Endothelial cell of umbilical vein (primary cell): ENCODE results near the gene PRSS56. TPM values are rescaled to one million over a fixed set of nuclear protein-coding genes. Genes with fewer than 3 reads are reported as not detected.

Experiments used
- BruUV-seq: library from RNA; stranded (reverse); fragments of 400-500 nt; replicated peaks from 2 replicates; lab custom pipeline; 2021; lab: Mats Ljungman, UMichigan
- CTCF ChIA-PET: fragments of 300-600, 350-600 bp; sonication (Branson Sonifier 250); formaldehyde crosslinking; loops from one replicate; lab custom pipeline; 2021; ENCODE audit warnings: antibody characterized with exemption, inconsistent platforms; lab: Charles Lee
- POLR2A ChIA-PET: fragments of 300-600, 350-600 bp; sonication (Branson Sonifier 250); formaldehyde crosslinking; loops from one replicate; lab custom pipeline; 2021; ENCODE audit warnings: antibody characterized with exemption, inconsistent platforms; lab: Charles Lee
- DNase-seq: peaks from one replicate; pipeline ENCODE4 v3.0.0-alpha.2; 2011; ENCODE audit warnings: low read depth, low spot score
- FAIRE-seq: peaks from 2 replicates; lab custom pipeline; 2011; peaks lifted over from hg19 to GRCh38; lab: Jason Lieb, UNC
- H2AFZ ChIP-seq: 2 replicates; pipeline ENCODE4 v1.6.0; 2012; ENCODE audit warnings: low read depth, low read length, control low read depth, inconsistent platforms
- H3K27ac ChIP-seq: 2 replicates; pipeline ENCODE4 v1.5.1; 2011; ENCODE audit warnings: low read depth, mild to moderate bottlenecking, control low read depth, low read length, moderate library complexity; ENCODE audit not compliant: insufficient read depth
- H3K27me3 ChIP-seq, 2 experiments: 2 replicates each; pipeline versions ENCODE4 v1.6.0 to v1.6.1; 2011; ENCODE audit warnings: low read length in 2 of 2, mixed read lengths in 1 of 2; ENCODE audit not compliant: control insufficient read depth in 2 of 2, insufficient read depth in 2 of 2
- H3K36me3 ChIP-seq, 2 experiments: 2 replicates in 1 of 2; 3 replicates in 1 of 2; pipeline ENCODE4 v1.5.1; 2011; ENCODE audit warnings: low read length in 2 of 2, mild to moderate bottlenecking in 1 of 2, moderate library complexity in 1 of 2; ENCODE audit not compliant: control insufficient read depth in 2 of 2, insufficient read depth in 2 of 2; ENCODE audit errors: extremely low read depth in 1 of 2
- H3K4me1 ChIP-seq: 3 replicates; pipeline ENCODE4 v1.5.1; 2011; ENCODE audit warnings: mild to moderate bottlenecking, low read length; ENCODE audit not compliant: control insufficient read depth, insufficient read depth; ENCODE audit errors: extremely low read depth
- H3K4me2 ChIP-seq: 2 replicates; pipeline ENCODE4 v1.6.1; 2011; ENCODE audit warnings: low read length, control low read depth, mixed read lengths; ENCODE audit not compliant: insufficient read depth
- H3K4me3 ChIP-seq, 3 experiments: fragments of 200-600 bp in 1 of 3; sonication (generic), shearing (Covaris generic) in 1 of 3; replicated peaks in 1 of 3; 2 replicates each; pipeline ENCODE4 v1.5.1; 2011 to 2016; ENCODE audit warnings: control low read depth in 3 of 3, low read length in 3 of 3, mild to moderate bottlenecking in 2 of 3, inconsistent platforms in 1 of 3, low read depth in 1 of 3, moderate library complexity in 1 of 3; ENCODE audit not compliant: insufficient read depth in 1 of 3
- H3K79me2 ChIP-seq: 2 replicates; pipeline ENCODE4 v1.6.0; 2012; ENCODE audit warnings: low read length, inconsistent platforms; ENCODE audit not compliant: control insufficient read depth, insufficient read depth
- H3K9ac ChIP-seq: replicated peaks from 2 replicates; pipeline ENCODE3; 2011; ENCODE audit warnings: low read length, control low read depth; ENCODE audit not compliant: insufficient read depth; ENCODE audit errors: extremely low read depth
- H3K9me1 ChIP-seq: replicated peaks from 3 replicates; pipeline ENCODE4 v1.6.0; 2011; ENCODE audit warnings: mild to moderate bottlenecking, low read length; ENCODE audit not compliant: control insufficient read depth, insufficient read depth; ENCODE audit errors: extremely low read depth
- H3K9me3 ChIP-seq: replicated peaks from 2 replicates; pipeline ENCODE4 v1.5.1; 2012; ENCODE audit warnings: low read length, inconsistent platforms; ENCODE audit not compliant: control insufficient read depth, insufficient read depth
- H4K20me1 ChIP-seq: replicated peaks from 2 replicates; pipeline ENCODE3; 2011; ENCODE audit warnings: mild to moderate bottlenecking, low read length; ENCODE audit not compliant: control insufficient read depth, insufficient read depth; ENCODE audit errors: extremely low read depth
- EZH2 ChIP-seq: IDR thresholded peaks from 2 replicates; pipeline ENCODE4 v1.6.1; 2012; ENCODE audit warnings: borderline replicate concordance, low read depth, mild to moderate bottlenecking, moderate library complexity, low read length, inconsistent platforms; ENCODE audit not compliant: severe bottlenecking
- FOS ChIP-seq: IDR thresholded peaks from 2 replicates; pipeline ENCODE4 v1.6.1; 2011; ENCODE audit warnings: mild to moderate bottlenecking, low read length, moderate library complexity, borderline replicate concordance; ENCODE audit not compliant: insufficient read depth
- GATA2 ChIP-seq: IDR thresholded peaks from 2 replicates; pipeline ENCODE4 v1.7.0; 2011; ENCODE audit warnings: low read depth, mild to moderate bottlenecking, moderate library complexity, mixed read lengths, low read length; ENCODE audit not compliant: insufficient read length, insufficient read depth
- JUN ChIP-seq: IDR thresholded peaks from 2 replicates; pipeline ENCODE4 v1.6.1; 2011; ENCODE audit warnings: borderline replicate concordance, low read depth; ENCODE audit not compliant: insufficient read length, insufficient read depth
- MAX ChIP-seq: IDR thresholded peaks from 2 replicates; pipeline ENCODE4 v1.6.1; 2011; ENCODE audit not compliant: insufficient read depth, insufficient read length
- MYC ChIP-seq: IDR thresholded peaks from one replicate; pipeline ENCODE4 v1.6.1; 2011; ENCODE audit warnings: mild to moderate bottlenecking, low read depth, low read length
- POLR2A ChIP-seq: IDR thresholded peaks from 2 replicates; pipeline ENCODE4 v1.6.1; 2012; ENCODE audit warnings: low read depth, mild to moderate bottlenecking, control low read depth, low read length
- POLR2AphosphoS5 ChIP-seq: IDR thresholded peaks from 2 replicates; pipeline ENCODE4 v1.6.1; 2012; ENCODE audit warnings: low read depth, mild to moderate bottlenecking, control low read depth, low read length, moderate library complexity; ENCODE audit not compliant: insufficient read depth
- dilution Hi-C: fragments of 300-500 bp; cut with MboI; formaldehyde crosslinking; loops from one replicate; pipeline ENCODE4 v1.15.0; 2019; ENCODE audit warnings: low sequenced_read_pairs; ENCODE audit not compliant: extremely low pct_ligation_motif_present
- intact Hi-C: fragments of 100-400 bp; cut with micrococcal nuclease; formaldehyde crosslinking; loops from one replicate; pipeline ENCODE4 v1.10.0; 2022
- polyA plus RNA-seq, 4 experiments: library from polyadenylated mRNA; depleted of rRNA in 3 of 4; stranded (reverse) in 3 of 4; unstranded in 1 of 4; fragments of >200 nt; gene quantifications; 2 replicates each; pipeline versions ENCODE4 v1.2.1 to v1.2.3, GENCODE V29; 2011 to 2012; ENCODE audit warnings: missing spikeins in 1 of 4
- total RNA-seq: library from RNA; stranded (reverse); gene quantifications from 2 replicates; pipeline ENCODE4 v1.2.3, GENCODE V29; 2021
- TF ChIP-seq, protein P1 (sequence below), 2 donors: IDR thresholded peaks; 1 replicate in 1 of 2; 2 replicates in 1 of 2; pipeline ENCODE4 v1.5.1; 2011; ENCODE audit warnings: low read length in 2 of 2, mild to moderate bottlenecking in 2 of 2, moderate library complexity in 2 of 2, control low read depth in 1 of 2, inconsistent platforms in 1 of 2, low read depth in 1 of 2; ENCODE audit not compliant: insufficient read depth in 1 of 2; ENCODE audit errors: extremely low read depth in 1 of 2

Gene PRSS56
- total and polyA plus RNA-seq, 2 donors (not counting 3 experiments of a cell fraction or from before 2014, with no cell fraction given): not detected

DNA sequence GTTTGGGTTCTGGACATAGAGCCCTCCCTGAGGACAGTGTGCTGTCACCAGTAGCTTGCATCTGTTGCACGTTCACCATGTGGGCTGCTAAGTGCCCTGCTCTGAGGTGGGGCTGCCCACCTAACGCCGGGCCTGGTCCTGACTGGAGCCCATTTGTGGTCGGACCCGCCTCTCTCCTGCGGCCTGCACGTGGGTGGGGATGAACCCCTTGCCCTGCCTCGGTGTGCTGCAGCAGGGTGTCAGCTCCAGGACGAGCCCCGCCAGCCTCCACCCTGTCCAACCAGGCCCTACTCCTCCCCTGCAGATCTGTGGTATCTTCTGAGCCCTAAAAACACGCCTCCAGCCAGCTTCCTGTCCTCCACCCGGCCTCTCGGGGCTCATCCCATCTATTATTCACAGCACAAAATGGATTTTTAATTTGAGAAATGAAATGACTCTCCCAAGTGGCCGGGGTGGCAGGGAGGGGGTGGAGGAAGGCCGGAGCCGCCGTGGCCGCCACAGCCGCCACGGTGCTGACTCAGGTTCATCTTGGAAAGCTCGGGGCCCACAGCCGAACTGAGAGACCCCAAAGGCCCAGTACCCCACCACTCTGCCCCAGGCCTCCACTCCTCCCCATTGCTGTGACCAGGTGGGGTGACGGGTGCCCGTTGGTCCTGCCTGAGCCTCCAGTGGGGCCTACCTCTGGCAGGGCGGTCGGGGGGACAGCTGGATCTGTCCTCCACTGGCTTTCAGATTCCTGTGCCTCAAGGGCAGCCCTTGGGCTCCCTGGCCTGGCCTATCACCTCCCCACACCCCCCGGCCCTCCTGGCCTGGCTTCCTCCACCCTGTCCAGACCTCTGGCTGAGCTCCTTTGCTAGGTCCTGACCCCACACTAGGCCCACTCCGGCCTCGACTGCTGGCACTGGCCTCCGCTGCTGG lies 29.7 kb upstream of the PRSS56 start:
- no peaks in the 10 kb centered on the region for H3K4me1 ChIP-seq
- H3K9ac ChIP-seq: no peak overlapping the region
- POLR2A ChIA-PET: no interaction called here
- no peak overlapping the region for H3K4me3 ChIP-seq
- CTCF ChIA-PET: interaction anchor here (1.2 kb wide), 1 partner anchor 65 kb away, joined by 4 read pairs; no protein-coding TSS in a partner anchor
- H2AFZ ChIP-seq: no peak overlapping the region
- FAIRE-seq: no peak
- no TSS peak for BruUV-seq
- H3K9me1 ChIP-seq: no peaks in the 10 kb centered on the region
- H3K79me2 ChIP-seq: no peaks in the 10 kb centered on the region
- no peak overlapping the region for H3K27ac ChIP-seq
- intact Hi-C loops (no loop called here), dilution Hi-C loops (no loop called here)
- no peaks in the 10 kb centered on the region for H4K20me1 ChIP-seq
- no peak for TF ChIP-seq JUN
- TF ChIP-seq GATA2: no peak
- TF ChIP-seq POLR2A: no peak
- TF ChIP-seq MAX: no peak
- TF ChIP-seq FOS: no peak
- TF ChIP-seq MYC: no peak
- TF ChIP-seq, protein P1, sequence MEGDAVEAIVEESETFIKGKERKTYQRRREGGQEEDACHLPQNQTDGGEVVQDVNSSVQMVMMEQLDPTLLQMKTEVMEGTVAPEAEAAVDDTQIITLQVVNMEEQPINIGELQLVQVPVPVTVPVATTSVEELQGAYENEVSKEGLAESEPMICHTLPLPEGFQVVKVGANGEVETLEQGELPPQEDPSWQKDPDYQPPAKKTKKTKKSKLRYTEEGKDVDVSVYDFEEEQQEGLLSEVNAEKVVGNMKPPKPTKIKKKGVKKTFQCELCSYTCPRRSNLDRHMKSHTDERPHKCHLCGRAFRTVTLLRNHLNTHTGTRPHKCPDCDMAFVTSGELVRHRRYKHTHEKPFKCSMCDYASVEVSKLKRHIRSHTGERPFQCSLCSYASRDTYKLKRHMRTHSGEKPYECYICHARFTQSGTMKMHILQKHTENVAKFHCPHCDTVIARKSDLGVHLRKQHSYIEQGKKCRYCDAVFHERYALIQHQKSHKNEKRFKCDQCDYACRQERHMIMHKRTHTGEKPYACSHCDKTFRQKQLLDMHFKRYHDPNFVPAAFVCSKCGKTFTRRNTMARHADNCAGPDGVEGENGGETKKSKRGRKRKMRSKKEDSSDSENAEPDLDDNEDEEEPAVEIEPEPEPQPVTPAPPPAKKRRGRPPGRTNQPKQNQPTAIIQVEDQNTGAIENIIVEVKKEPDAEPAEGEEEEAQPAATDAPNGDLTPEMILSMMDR (IDR thresholded peaks at IDR 0.05; ENCODE audit: extremely low read depth in 1 of 2, insufficient read depth in 1 of 2, low read depth in 1 of 2, low read length in 2 of 2): no peak
- no peak for TF ChIP-seq POLR2AphosphoS5
- TF ChIP-seq EZH2: no peak
- no peaks in the 10 kb centered on the region for H3K36me3 ChIP-seq
- no peaks in the 10 kb centered on the region for H3K9me3 ChIP-seq
- no peak for DNase-seq
- H3K4me2 ChIP-seq: no peak overlapping the region
- peaks cover 23 to 35% of the 10 kb centered on the region in 2 experiments for H3K27me3 ChIP-seq
